Measurements from ENCODE around the gene CENPT. TPM values are rescaled to one million over a fixed set of nuclear protein-coding genes. Genes with fewer than 3 reads are reported as not detected.

CENPT gene
- total and polyA plus RNA-seq, 10 of the 15 experiments (the other 5 are each of a cell fraction or from before 2014, with no cell fraction given) = 1.1 to 45.7 (median 24.5) TPM

GRCh38 chr16:67806428-67807147 lies 40.9 kb downstream of the CENPT start, which contains the start of the genes RANBP10 and TSNAXIP1 (continued):
- TF ChIP-seq PRDM15 (CRISPR knock-in tag; IDR thresholded peaks at IDR 0.05) (no peak), SPI1 (IDR thresholded peaks at IDR 0.05; ENCODE audit: borderline replicate concordance, insufficient read depth, low read depth, low read length) (peak; percentile 63)

GRCh38 chr16:67805718-67806427 lies 41.6 kb downstream of the CENPT start:
- CTCF ChIA-PET = interaction anchor here (0.7 to 3.0 kb wide), 14 partner anchors 10 to 292 kb away, joined by 3 to 41 read pairs (median 4); partner anchors contain the start of gene CARMIL2
- Histone ChIP-seq H3K4me2 (ENCODE audit: control insufficient read depth, insufficient read depth) (peak overlapping the region; percentile 77), H2AFZ (ENCODE audit: control insufficient read depth, low read depth, low read length) (peak overlapping the region; percentile 60), H3K9ac (ENCODE audit: control insufficient read depth, insufficient read depth, low read length) (peak overlapping the region; percentile 86), H3K36me3 (ENCODE audit: control insufficient read depth in 2 of 2, insufficient read depth in 2 of 2, low read length in 1 of 2) (peaks cover 1 to 2% of the 10 kb centered on the region in 2 experiments; a peak in 1 of 4 replicates), H3K9me3 (replicated peaks; ENCODE audit: control insufficient read depth, insufficient read depth, low read length) (no peaks in the 10 kb centered on the region), H3K4me3 (peak overlapping the region; percentile 94), H3K4me1 (ENCODE audit: control insufficient read depth, insufficient read depth, low read length) (peaks cover 29% of the 10 kb centered on the region), H3K27me3 (replicated peaks in 1 of 2; ENCODE audit: control insufficient read depth in 2 of 2, insufficient read depth in 2 of 2, low read length in 1 of 2) (no peaks in the 10 kb centered on the region), H3K27ac (ENCODE audit: control insufficient read depth, insufficient read depth) (peak overlapping the region; percentile 75), H4K20me1 (ENCODE audit: control insufficient read depth, insufficient read depth) (no peaks in the 10 kb centered on the region; the same call in 1 of the 2 replicates), H3K79me2 (ENCODE audit: control insufficient read depth, insufficient read depth, low read length) (peaks cover 47% of the 10 kb centered on the region)
- whole genome bisulfite sequencing (ENCODE audit: insufficient coverage, insufficient replicate concordance, low lambda C conversion rate, missing lambda C conversion rate) = under 1% methylated on average over 26 of the region's 26 CpGs
- intact Hi-C loops (cut with micrococcal nuclease; ENCODE audit: unreplicated experiment) (loop anchor here (2.0 kb wide), 2 partner anchors 87 to 133 kb away; partner anchors contain the start of gene GFOD2), in situ Hi-C loops (cut with MboI) (no loop called here)
- POLR2A ChIA-PET = interaction anchor here (0.8 to 1.3 kb wide), 9 partner anchors 19 to 279 kb away, joined by 3 to 9 read pairs (median 4); partner anchors contain the start of genes GFOD2, NFATC3 and NUTF2
- no TSS peak for BruUV-seq (replicated peaks)
- SMC1A ChIA-PET (ENCODE audit: uncharacterized antibody, unreplicated experiment) = interaction anchor here (0.8 to 2.0 kb wide), 12 partner anchors 10 to 314 kb away, joined by 3 to 13 read pairs (median 4); partner anchors contain the start of gene GFOD2
- no peak for DNase-seq (ENCODE audit: low read depth, low spot score)
- FAIRE-seq = no peak
- peak; percentile 1 for ATAC-seq
- RAD21 ChIA-PET (ENCODE audit: unreplicated experiment) = interaction anchor here (0.7 to 3.2 kb wide), 14 partner anchors 11 to 285 kb away, joined by 3 to 18 read pairs (median 4); partner anchors contain the start of genes GFOD2, NUTF2 and PSMB10
- TF ChIP-seq HSF1 (IDR thresholded peaks at IDR 0.05; ENCODE audit: low read depth, low read length) = no peak
- TF ChIP-seq TCF7 (IDR thresholded peaks at IDR 0.05; ENCODE audit: borderline replicate concordance) = no peak
- TF ChIP-seq MEF2B (IDR thresholded peaks at IDR 0.05; ENCODE audit: partially characterized antibody, poor library complexity, severe bottlenecking) = peak; percentile 67
- TF ChIP-seq PBX3 (IDR thresholded peaks at IDR 0.05; ENCODE audit: insufficient replicate concordance, low read depth, low read length) = no peak
- 0 out of 2 replicates have a peak, but pooled peaks have one; percentile 10 for TF ChIP-seq TCF12 (IDR thresholded peaks at IDR 0.05; ENCODE audit: low read depth, low read length)
- TF ChIP-seq ATF2 (IDR thresholded peaks at IDR 0.05; ENCODE audit: low read length) = no peak
- TF ChIP-seq SRF (IDR thresholded peaks at IDR 0.05; ENCODE audit: low read depth in 2 of 2, low read length in 2 of 2) = 0 out of 4 replicates have a peak, but pooled peaks of 1 of the 2 experiments have one; percentile 15
- no peak for TF ChIP-seq ZNF274 (IDR thresholded peaks at IDR 0.05; ENCODE audit: insufficient read depth, insufficient read length)

Measured in GM12878 (cell line).